ENCODE measurements around the gene ZNF610. TPM values are rescaled to one million over a fixed set of nuclear protein-coding genes. Genes with fewer than 3 reads are reported as not detected.
"Not testable (repeated sequence)": the region's sequence is repeated elsewhere in the genome, so short reads cannot be mapped to it uniquely, and the experiment has no call there.

The ZNF610 gene
- total RNA-seq (2021) (4.4 to 8.5 TPM (median 6.6 TPM) in 3 replicates), Bru-seq, nascent RNA (percentile 62 among the genes with signal in this experiment)
- long read RNA-seq, experiment 1, transcript ZNF610-203 (6 exons, 2,191 nt), result major isoform, 10 of 15 reads
- long read RNA-seq, experiment 1, partial matches to known transcripts, result 0 of 15 reads
- long read RNA-seq, experiment 1, other reads (novel, unspliced or antisense), result 3 of 15 reads
- long read RNA-seq, experiment 2, partial matches to known transcripts, result 0 of 5 reads
- long read RNA-seq, experiment 2, other reads (novel, unspliced or antisense), result 2 of 5 reads
- long read RNA-seq, experiment 3, partial matches to known transcripts, result 0 of 3 reads
- long read RNA-seq, experiment 3, other reads (novel, unspliced or antisense), result 0 of 3 reads

GRCh38 chr19:52336117-52336790 lies at the start of gene ZNF610:
Gene ZNF610, plus strand, starts transcription at chr19:52336243. Its CDS starts 12,930 bp downstream, at chr19:52349173.
- H3K9me3 Mint-ChIP-seq, result peaks cover 27% of the 10 kb centered on the region
- H3K27me3 Mint-ChIP-seq (ENCODE audit: low read depth), result peaks cover 14% of the 10 kb centered on the region
- H3K4me3 Mint-ChIP-seq, result peak within 1 kb of the TSS; percentile 92
- peaks cover 9% of the 10 kb centered on the region for H3K4me1 Mint-ChIP-seq
- ATAC-seq (peak; percentile 97), DNase-seq (ENCODE audit: low spot score) (peak; percentile 87)
- H3K27ac Mint-ChIP-seq, result peak within 1 kb of the TSS; percentile 80
- ChIA-PET POLR2A (no interaction called here), CTCF (interaction anchor here (0.8 to 1.7 kb wide), 3 partner anchors 8 to 205 kb away, joined by 3 to 6 read pairs (median 3); no protein-coding TSS in a partner anchor)
- H3K36me3 Mint-ChIP-seq, result peaks cover 23% of the 10 kb centered on the region
- TF ChIP-seq FOXK1 (CRISPR knock-in tag; IDR thresholded peaks at IDR 0.05) (peak; percentile 49; the same call in 1 of the 2 replicates), SP1 (CRISPR knock-in tag; conservative IDR thresholded peaks at IDR 0.05) (0 out of 2 replicates have a peak, but pooled peaks have one; percentile 49), SMAD4 (CRISPR knock-in tag; IDR thresholded peaks at IDR 0.05) (no peak), CREM (CRISPR knock-in tag; IDR thresholded peaks at IDR 0.05) (0 out of 2 replicates have a peak, but pooled peaks have one; percentile 40), MAX (CRISPR knock-in tag; IDR thresholded peaks at IDR 0.05) (peak; percentile 62; the same call in 1 of the 2 replicates)

- DNase-seq (ENCODE audit: low spot score) (no peak), ATAC-seq (no peak)
- POLR2A ChIA-PET, result no interaction called here
- no peak overlapping the region for H3K4me3 Mint-ChIP-seq
- H3K27ac Mint-ChIP-seq, result no peak overlapping the region
- H3K27me3 Mint-ChIP-seq (ENCODE audit: low read depth), result no peaks in the 10 kb centered on the region
- peaks cover 74% of the 10 kb centered on the region for H3K36me3 Mint-ChIP-seq
- TF ChIP-seq EMX1 (CRISPR knock-in tag; IDR thresholded peaks at IDR 0.05) (no peak), SP1 (CRISPR knock-in tag; conservative IDR thresholded peaks at IDR 0.05) (no peak), FOXP1 (CRISPR knock-in tag; IDR thresholded peaks at IDR 0.05; ENCODE audit: borderline replicate concordance) (no peak), NR2C2 (CRISPR knock-in tag; IDR thresholded peaks at IDR 0.05) (no peak), RELA (CRISPR knock-in tag; IDR thresholded peaks at IDR 0.05; ENCODE audit: borderline replicate concordance) (no peak)
- TF ChIP-seq, protein P1, sequence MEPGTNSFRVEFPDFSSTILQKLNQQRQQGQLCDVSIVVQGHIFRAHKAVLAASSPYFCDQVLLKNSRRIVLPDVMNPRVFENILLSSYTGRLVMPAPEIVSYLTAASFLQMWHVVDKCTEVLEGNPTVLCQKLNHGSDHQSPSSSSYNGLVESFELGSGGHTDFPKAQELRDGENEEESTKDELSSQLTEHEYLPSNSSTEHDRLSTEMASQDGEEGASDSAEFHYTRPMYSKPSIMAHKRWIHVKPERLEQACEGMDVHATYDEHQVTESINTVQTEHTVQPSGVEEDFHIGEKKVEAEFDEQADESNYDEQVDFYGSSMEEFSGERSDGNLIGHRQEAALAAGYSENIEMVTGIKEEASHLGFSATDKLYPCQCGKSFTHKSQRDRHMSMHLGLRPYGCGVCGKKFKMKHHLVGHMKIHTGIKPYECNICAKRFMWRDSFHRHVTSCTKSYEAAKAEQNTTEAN (CRISPR knock-in tag; IDR thresholded peaks at IDR 0.05), result no peak
- TF ChIP-seq, protein P2, sequence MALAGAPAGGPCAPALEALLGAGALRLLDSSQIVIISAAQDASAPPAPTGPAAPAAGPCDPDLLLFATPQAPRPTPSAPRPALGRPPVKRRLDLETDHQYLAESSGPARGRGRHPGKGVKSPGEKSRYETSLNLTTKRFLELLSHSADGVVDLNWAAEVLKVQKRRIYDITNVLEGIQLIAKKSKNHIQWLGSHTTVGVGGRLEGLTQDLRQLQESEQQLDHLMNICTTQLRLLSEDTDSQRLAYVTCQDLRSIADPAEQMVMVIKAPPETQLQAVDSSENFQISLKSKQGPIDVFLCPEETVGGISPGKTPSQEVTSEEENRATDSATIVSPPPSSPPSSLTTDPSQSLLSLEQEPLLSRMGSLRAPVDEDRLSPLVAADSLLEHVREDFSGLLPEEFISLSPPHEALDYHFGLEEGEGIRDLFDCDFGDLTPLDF (CRISPR knock-in tag; IDR thresholded peaks at IDR 0.05), result no peak
- peaks cover 3% of the 10 kb centered on the region for H3K9me3 Mint-ChIP-seq
- CTCF ChIA-PET, result interaction anchor here (0.7 kb wide), 1 partner anchor 58 kb away, joined by 3 read pairs; no protein-coding TSS in a partner anchor
- H3K4me1 Mint-ChIP-seq, result no peaks in the 10 kb centered on the region
Measured at GRCh38 chr19:52286256-52286655, 49.8 kb upstream of the ZNF610 start.

- H3K36me3 Mint-ChIP-seq, result peaks cover 47% of the 10 kb centered on the region
- TF ChIP-seq IRF2 (CRISPR knock-in tag; IDR thresholded peaks at IDR 0.05; ENCODE audit: borderline replicate concordance, low read depth), result no peak
- TF ChIP-seq ZBTB21 (CRISPR knock-in tag; IDR thresholded peaks at IDR 0.05; ENCODE audit: borderline replicate concordance), result no peak
- TF ChIP-seq, protein P1 (CRISPR knock-in tag; IDR thresholded peaks at IDR 0.05), result no peak
- no peak for TF ChIP-seq SMAD3 (CRISPR knock-in tag; IDR thresholded peaks at IDR 0.05; ENCODE audit: borderline replicate concordance)
- TF ChIP-seq, protein P3, sequence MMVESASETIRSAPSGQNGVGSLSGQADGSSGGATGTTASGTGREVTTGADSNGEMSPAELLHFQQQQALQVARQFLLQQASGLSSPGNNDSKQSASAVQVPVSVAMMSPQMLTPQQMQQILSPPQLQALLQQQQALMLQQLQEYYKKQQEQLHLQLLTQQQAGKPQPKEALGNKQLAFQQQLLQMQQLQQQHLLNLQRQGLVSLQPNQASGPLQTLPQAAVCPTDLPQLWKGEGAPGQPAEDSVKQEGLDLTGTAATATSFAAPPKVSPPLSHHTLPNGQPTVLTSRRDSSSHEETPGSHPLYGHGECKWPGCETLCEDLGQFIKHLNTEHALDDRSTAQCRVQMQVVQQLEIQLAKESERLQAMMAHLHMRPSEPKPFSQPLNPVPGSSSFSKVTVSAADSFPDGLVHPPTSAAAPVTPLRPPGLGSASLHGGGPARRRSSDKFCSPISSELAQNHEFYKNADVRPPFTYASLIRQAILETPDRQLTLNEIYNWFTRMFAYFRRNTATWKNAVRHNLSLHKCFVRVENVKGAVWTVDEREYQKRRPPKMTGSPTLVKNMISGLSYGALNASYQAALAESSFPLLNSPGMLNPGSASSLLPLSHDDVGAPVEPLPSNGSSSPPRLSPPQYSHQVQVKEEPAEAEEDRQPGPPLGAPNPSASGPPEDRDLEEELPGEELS (CRISPR knock-in tag; IDR thresholded peaks at IDR 0.05), result no peak
- no peak for TF ChIP-seq ZNF423 (CRISPR knock-in tag; IDR thresholded peaks at IDR 0.05)
- TF ChIP-seq ZNF671 (CRISPR knock-in tag; IDR thresholded peaks at IDR 0.05), result no peak
- TF ChIP-seq RORB (CRISPR knock-in tag; IDR thresholded peaks at IDR 0.05), result no peak
- TF ChIP-seq SOX15 (CRISPR knock-in tag; IDR thresholded peaks at IDR 0.05), result no peak
- TF ChIP-seq ZNF416 (CRISPR knock-in tag; IDR thresholded peaks at IDR 0.05), result no peak
- TF ChIP-seq NFATC4 (CRISPR knock-in tag; IDR thresholded peaks at IDR 0.05), result no peak
- H3K27me3 Mint-ChIP-seq (ENCODE audit: low read depth), result no peaks in the 10 kb centered on the region
- peaks cover 9% of the 10 kb centered on the region for H3K9me3 Mint-ChIP-seq
- ATAC-seq (no peak), DNase-seq (ENCODE audit: low spot score) (no peak)
- no peak overlapping the region for H3K27ac Mint-ChIP-seq
- H3K4me1 Mint-ChIP-seq, result peaks cover 5% of the 10 kb centered on the region; the same call in 1 of the 2 replicates
- ChIA-PET CTCF (no interaction called here), POLR2A (no interaction called here)
- no peak overlapping the region for H3K4me3 Mint-ChIP-seq
Measured at GRCh38 chr19:52291781-52292180, 44.3 kb upstream of the ZNF610 start.

DNA sequence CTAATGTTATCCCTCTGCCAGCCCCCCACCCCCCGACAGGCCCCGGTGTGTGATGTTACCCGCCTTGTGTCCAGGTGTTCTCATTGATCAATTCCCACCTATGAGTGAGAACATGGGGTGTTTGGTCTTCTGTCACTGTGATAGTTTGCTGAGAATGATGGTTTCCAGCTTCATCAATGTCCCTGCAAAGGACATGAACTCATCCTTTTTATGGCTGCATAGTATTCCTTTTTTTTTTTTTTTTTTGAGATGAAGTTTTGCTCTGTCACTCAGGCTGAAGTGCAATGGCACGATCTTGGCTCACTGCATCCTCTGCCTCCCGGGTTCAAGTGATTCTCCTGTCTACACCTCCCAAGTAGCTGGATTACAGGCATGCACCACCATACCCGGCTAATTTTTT lies 43.1 kb upstream of the ZNF610 start:
- H3K4me1 Mint-ChIP-seq; POLR2A ChIA-PET; CTCF ChIA-PET; DNase-seq (ENCODE audit: low spot score); H3K9me3 Mint-ChIP-seq; H3K27me3 Mint-ChIP-seq (ENCODE audit: low read depth); ATAC-seq; H3K4me3 Mint-ChIP-seq; H3K27ac Mint-ChIP-seq: not testable (repeated sequence)
- H3K36me3 Mint-ChIP-seq, result peaks cover 39% of the 10 kb centered on the region

All from WTC11 (cell line).